Mammary epithelial cell (primary cell): ENCODE results near the gene RADIL.
"Not testable (repeated sequence)": the region's sequence is repeated elsewhere in the genome, so short reads cannot be mapped to it uniquely, and the experiment has no call there.

Experiments used
- EZH2 ChIP-seq: IDR thresholded peaks from 2 replicates; pipeline ENCODE4 v1.6.1; 2012; ENCODE audit warnings: low read length, inconsistent platforms, borderline replicate concordance
- TF ChIP-seq, protein P1 (sequence below), 2 donors: IDR thresholded peaks in 1 of 2; conservative IDR thresholded peaks in 1 of 2; 2 replicates each; pipeline ENCODE4 v1.5.1; 2011 to 2012; ENCODE audit warnings: inconsistent platforms in 2 of 2, low read length in 2 of 2, mild to moderate bottlenecking in 2 of 2, control low read depth in 1 of 2, low read depth in 1 of 2; ENCODE audit not compliant: insufficient read depth in 1 of 2; ENCODE audit errors: extremely low read depth in 1 of 2

DNA sequence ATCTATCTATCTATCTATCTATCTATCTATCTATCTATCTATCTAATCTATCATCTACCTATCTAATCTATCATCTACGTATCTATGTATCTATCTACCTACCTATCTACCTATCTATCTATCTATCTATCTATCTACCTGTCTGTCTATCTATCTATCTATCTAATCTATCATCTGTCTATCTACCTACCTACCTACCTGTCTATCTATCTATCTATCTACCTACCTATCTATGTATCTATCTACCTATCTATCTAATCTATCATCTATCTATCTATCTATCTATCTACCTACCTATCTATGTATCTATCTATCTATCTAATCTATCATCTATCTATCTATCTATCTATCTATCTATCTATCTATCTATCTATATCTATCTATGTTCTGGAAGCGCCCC lies 8.0 kb upstream of the RADIL start:
- TF ChIP-seq, protein P1, sequence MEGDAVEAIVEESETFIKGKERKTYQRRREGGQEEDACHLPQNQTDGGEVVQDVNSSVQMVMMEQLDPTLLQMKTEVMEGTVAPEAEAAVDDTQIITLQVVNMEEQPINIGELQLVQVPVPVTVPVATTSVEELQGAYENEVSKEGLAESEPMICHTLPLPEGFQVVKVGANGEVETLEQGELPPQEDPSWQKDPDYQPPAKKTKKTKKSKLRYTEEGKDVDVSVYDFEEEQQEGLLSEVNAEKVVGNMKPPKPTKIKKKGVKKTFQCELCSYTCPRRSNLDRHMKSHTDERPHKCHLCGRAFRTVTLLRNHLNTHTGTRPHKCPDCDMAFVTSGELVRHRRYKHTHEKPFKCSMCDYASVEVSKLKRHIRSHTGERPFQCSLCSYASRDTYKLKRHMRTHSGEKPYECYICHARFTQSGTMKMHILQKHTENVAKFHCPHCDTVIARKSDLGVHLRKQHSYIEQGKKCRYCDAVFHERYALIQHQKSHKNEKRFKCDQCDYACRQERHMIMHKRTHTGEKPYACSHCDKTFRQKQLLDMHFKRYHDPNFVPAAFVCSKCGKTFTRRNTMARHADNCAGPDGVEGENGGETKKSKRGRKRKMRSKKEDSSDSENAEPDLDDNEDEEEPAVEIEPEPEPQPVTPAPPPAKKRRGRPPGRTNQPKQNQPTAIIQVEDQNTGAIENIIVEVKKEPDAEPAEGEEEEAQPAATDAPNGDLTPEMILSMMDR (conservative IDR thresholded peaks at IDR 0.05 in 1 of 2, IDR thresholded peaks at IDR 0.05 in 1 of 2; ENCODE audit: extremely low read depth in 1 of 2, insufficient read depth in 1 of 2, low read depth in 1 of 2, low read length in 2 of 2), result not testable (repeated sequence)
- not testable (repeated sequence) for TF ChIP-seq EZH2
